B cell (primary cell): ENCODE measurements around the gene NCOR1. TPM values are rescaled to one million over a fixed set of nuclear protein-coding genes. Genes with fewer than 3 reads are reported as not detected.

ENCODE experiments used
- ATAC-seq: fragments of 200-7000 bp; cut with Tn5 transposase; one replicate; pipeline ENCODE4 v1.10.0; 2021; ENCODE audit warnings: low read depth, mild to moderate bottlenecking, moderate number of reproducible peaks, moderate library complexity
- CTCF ChIA-PET: fragments of 350-600 bp; sonication (Branson Sonifier 250); formaldehyde crosslinking; loops from one replicate; lab custom pipeline; 2021; ENCODE audit warnings: antibody characterized with exemption, inconsistent platforms; lab: Charles Lee
- POLR2A ChIA-PET: fragments of 350-600 bp; sonication (Branson Sonifier 250); formaldehyde crosslinking; loops from one replicate; lab custom pipeline; 2021; ENCODE audit warnings: antibody characterized with exemption; lab: Charles Lee
- DNase-seq: peaks from one replicate; pipeline ENCODE4 v3.0.0; 2013
- H2AFZ ChIP-seq: 2 replicates; pipeline ENCODE4 v1.6.1; 2012; ENCODE audit warnings: mild to moderate bottlenecking, low read depth, low read length; ENCODE audit not compliant: insufficient read depth, poor library complexity, severe bottlenecking
- H3K27ac ChIP-seq, 2 donors: 1 replicate in 1 of 2; 2 replicates in 1 of 2; pipeline ENCODE4 v1.5.1; 2012 to 2013; ENCODE audit warnings: low read length in 2 of 2, mild to moderate bottlenecking in 2 of 2, moderate library complexity in 1 of 2
- H3K27me3 ChIP-seq, 4 experiments: fragments of 200-600 bp in 1 of 4; sonication (generic) in 1 of 4; replicated peaks in 1 of 4; 1 replicate in 2 of 4; 2 replicates in 2 of 4; pipeline versions ENCODE4 v1.6.1 to v1.7.0; 2013 to 2016; ENCODE audit warnings: low read length in 3 of 4, mild to moderate bottlenecking in 2 of 4, mixed read lengths in 1 of 4, moderate library complexity in 1 of 4; ENCODE audit not compliant: insufficient read depth in 4 of 4, control insufficient read depth in 3 of 4; ENCODE audit errors: control extremely low read depth in 1 of 4
- H3K36me3 ChIP-seq, 2 experiments: replicated peaks in 1 of 2; 1 replicate in 1 of 2; 2 replicates in 1 of 2; pipeline versions ENCODE4 v1.6.1 to v1.7.1; 2013; ENCODE audit warnings: low read length in 1 of 2; ENCODE audit not compliant: insufficient read depth in 2 of 2, control insufficient read depth in 1 of 2; ENCODE audit errors: control extremely low read depth in 1 of 2, extremely low read depth in 1 of 2
- H3K4me1 ChIP-seq, 2 donors: fragments of 200-600 bp in 1 of 2; sonication (generic) in 1 of 2; 1 replicate in 1 of 2; 2 replicates in 1 of 2; pipeline versions ENCODE4 v1.5.1 to v1.6.1; 2013 to 2017; ENCODE audit warnings: low read length in 2 of 2; ENCODE audit not compliant: control insufficient read depth in 2 of 2, insufficient read depth in 2 of 2
- H3K4me2 ChIP-seq: replicated peaks from 2 replicates; pipeline ENCODE3; 2012; ENCODE audit warnings: mild to moderate bottlenecking, low read depth, low read length; ENCODE audit not compliant: poor library complexity, severe bottlenecking
- H3K4me3 ChIP-seq, 5 experiments: fragments of 200-600 bp in 1 of 5; sonication (generic) in 1 of 5; 1 replicate in 3 of 5; 2 replicates in 2 of 5; pipeline versions ENCODE4 v1.5.1 to v1.7.0; 2011 to 2016; ENCODE audit warnings: low read length in 4 of 5, mild to moderate bottlenecking in 4 of 5, low read depth in 2 of 5, control low read depth in 1 of 5, moderate library complexity in 1 of 5; ENCODE audit not compliant: insufficient read depth in 1 of 5; ENCODE audit errors: control extremely low read depth in 1 of 5, extremely low read depth in 1 of 5
- H3K79me2 ChIP-seq: fragments of 200-600 bp; sonication (generic); one replicate; pipeline ENCODE4 v1.6.0; 2016; ENCODE audit warnings: low read length; ENCODE audit not compliant: control insufficient read depth, insufficient read depth
- H3K9ac ChIP-seq: fragments of 200-600 bp; sonication (generic); 2 replicates; pipeline ENCODE4 v1.6.1; 2017; ENCODE audit warnings: mild to moderate bottlenecking, low read length, moderate library complexity
- H3K9me3 ChIP-seq, 3 donors: one replicate each; pipeline versions ENCODE4 v1.6.1 to v1.7.1; 2013; ENCODE audit warnings: low read length in 2 of 3; ENCODE audit not compliant: control insufficient read depth in 2 of 3, insufficient read depth in 1 of 3; ENCODE audit errors: control extremely low read depth in 1 of 3
- H4K20me1 ChIP-seq: 2 replicates; pipeline ENCODE4 v1.6.0; 2012; ENCODE audit warnings: mild to moderate bottlenecking, low read length; ENCODE audit not compliant: insufficient read depth, control insufficient read depth, poor library complexity, severe bottlenecking
- H3K27ac Mint-ChIP-seq: one replicate; pipeline ENCODE4 v1.8.0; 2021; ENCODE audit warnings: mixed read lengths
- H3K27me3 Mint-ChIP-seq: one replicate; pipeline ENCODE4 v1.8.0; 2021; ENCODE audit warnings: mixed read lengths
- H3K4me1 Mint-ChIP-seq: one replicate; pipeline ENCODE4 v1.8.0; 2021; ENCODE audit warnings: mixed read lengths
- H3K4me3 Mint-ChIP-seq: one replicate; pipeline ENCODE4 v1.8.0; 2021; ENCODE audit warnings: mixed read lengths
- H3K9me3 Mint-ChIP-seq: one replicate; pipeline ENCODE4 v1.8.0; 2022; ENCODE audit warnings: mixed read lengths; ENCODE audit not compliant: insufficient read depth
- EZH2 ChIP-seq: IDR thresholded peaks from 2 replicates; pipeline ENCODE4 v1.6.1; 2012; ENCODE audit warnings: borderline replicate concordance, low read depth, mild to moderate bottlenecking, moderate library complexity, low read length; ENCODE audit not compliant: insufficient read depth, poor library complexity, severe bottlenecking
- WGBS: methylation state at CpG from one replicate; pipeline ENCODE4 v1.1.5; 2013; ENCODE audit warnings: missing lambda C conversion rate; ENCODE audit not compliant: insufficient coverage; 5-methylcytosine and 5-hydroxymethylcytosine counted together
- intact Hi-C: fragments of 100-400 bp; cut with micrococcal nuclease; formaldehyde crosslinking; loops from one replicate; pipeline ENCODE4 v1.10.0; 2022
- polyA plus RNA-seq: library from polyadenylated mRNA; depleted of rRNA; stranded (reverse); fragments of >200 nt; gene quantifications from 2 replicates; pipeline ENCODE4 v1.2.3, GENCODE V29; 2012
- total RNA-seq, 2 donors: library from RNA; stranded (reverse); fragments of 120-200 nt in 1 of 2; gene quantifications; 1 replicate in 1 of 2; 2 replicates in 1 of 2; pipeline versions ENCODE4 v1.2.3 to v1.2.4, GENCODE V29; 2013 to 2022
- TF ChIP-seq, protein P1 (sequence below): fragments of 200-600 bp; IDR thresholded peaks from one replicate; pipeline ENCODE4 v1.8.0; 2022; ENCODE audit warnings: antibody characterized with exemption, mild to moderate bottlenecking

The NCOR1 gene
- total and polyA plus RNA-seq, 2 donors (not counting 1 experiment from before 2014, with no cell fraction given), result 46.3 to 217 TPM

GRCh38 chr17:16122697-16123434, 92.5 kb downstream of the NCOR1 start:
- intact Hi-C loops, result no loop called here
- DNase-seq (no peak), ATAC-seq (no peak)
- H3K27ac Mint-ChIP-seq, result no peak overlapping the region
- ChIA-PET POLR2A (no interaction called here), CTCF (no interaction called here)
- Histone ChIP-seq H3K4me1 (no peaks in the 10 kb centered on the region), H3K9ac (no peak overlapping the region), H3K27ac (no peak overlapping the region), H3K27me3 (no peaks in the 10 kb centered on the region), H3K79me2 (peaks cover 3% of the 10 kb centered on the region), H3K4me2 (no peak overlapping the region), H4K20me1 (no peaks in the 10 kb centered on the region), H3K9me3 (no peaks in the 10 kb centered on the region), H2AFZ (no peak overlapping the region), H3K4me3 (no peak overlapping the region), H3K36me3 (peaks cover 0 to 71% of the 10 kb centered on the region in 2 experiments)
- TF ChIP-seq, protein P1, sequence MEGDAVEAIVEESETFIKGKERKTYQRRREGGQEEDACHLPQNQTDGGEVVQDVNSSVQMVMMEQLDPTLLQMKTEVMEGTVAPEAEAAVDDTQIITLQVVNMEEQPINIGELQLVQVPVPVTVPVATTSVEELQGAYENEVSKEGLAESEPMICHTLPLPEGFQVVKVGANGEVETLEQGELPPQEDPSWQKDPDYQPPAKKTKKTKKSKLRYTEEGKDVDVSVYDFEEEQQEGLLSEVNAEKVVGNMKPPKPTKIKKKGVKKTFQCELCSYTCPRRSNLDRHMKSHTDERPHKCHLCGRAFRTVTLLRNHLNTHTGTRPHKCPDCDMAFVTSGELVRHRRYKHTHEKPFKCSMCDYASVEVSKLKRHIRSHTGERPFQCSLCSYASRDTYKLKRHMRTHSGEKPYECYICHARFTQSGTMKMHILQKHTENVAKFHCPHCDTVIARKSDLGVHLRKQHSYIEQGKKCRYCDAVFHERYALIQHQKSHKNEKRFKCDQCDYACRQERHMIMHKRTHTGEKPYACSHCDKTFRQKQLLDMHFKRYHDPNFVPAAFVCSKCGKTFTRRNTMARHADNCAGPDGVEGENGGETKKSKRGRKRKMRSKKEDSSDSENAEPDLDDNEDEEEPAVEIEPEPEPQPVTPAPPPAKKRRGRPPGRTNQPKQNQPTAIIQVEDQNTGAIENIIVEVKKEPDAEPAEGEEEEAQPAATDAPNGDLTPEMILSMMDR, result no peak
- no peak for TF ChIP-seq EZH2
- WGBS, result 98% methylated on average over 8 of the region's 8 CpGs
- H3K4me1 Mint-ChIP-seq, result no peaks in the 10 kb centered on the region
- no peaks in the 10 kb centered on the region for H3K27me3 Mint-ChIP-seq
- no peaks in the 10 kb centered on the region for H3K9me3 Mint-ChIP-seq
- H3K4me3 Mint-ChIP-seq, result no peak overlapping the region

DNA sequence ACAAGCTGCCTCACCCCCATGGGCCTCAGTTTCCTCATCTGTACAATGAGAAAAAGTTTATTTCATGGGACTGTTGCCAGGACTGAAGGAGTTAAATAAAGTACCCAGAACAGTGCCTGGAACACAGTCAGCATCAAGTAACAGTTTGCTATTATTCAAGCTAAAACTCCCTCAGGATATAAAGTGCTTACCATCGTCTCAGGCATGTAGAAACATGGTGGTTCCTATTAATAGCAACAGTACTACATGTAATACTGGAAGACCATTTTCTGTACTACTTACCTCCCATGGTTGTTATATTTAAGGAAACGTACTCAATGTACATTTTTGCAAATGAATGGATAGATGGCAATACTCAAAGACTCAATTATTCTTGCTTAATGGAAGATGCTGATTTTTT, 93.4 kb downstream of the NCOR1 start:
- Mint-ChIP-seq H3K9me3 (no peaks in the 10 kb centered on the region), H3K27ac (no peak overlapping the region), H3K27me3 (no peaks in the 10 kb centered on the region), H3K4me3 (no peak overlapping the region), H3K4me1 (no peaks in the 10 kb centered on the region)
- Histone ChIP-seq H2AFZ (no peak overlapping the region), H3K27ac (no peak overlapping the region), H4K20me1 (no peaks in the 10 kb centered on the region), H3K27me3 (no peaks in the 10 kb centered on the region), H3K9me3 (no peaks in the 10 kb centered on the region), H3K9ac (no peak overlapping the region), H3K4me3 (no peak overlapping the region), H3K4me2 (no peak overlapping the region), H3K4me1 (no peaks in the 10 kb centered on the region), H3K36me3 (peaks cover 2 to 77% of the 10 kb centered on the region in 2 experiments), H3K79me2 (peaks cover 3% of the 10 kb centered on the region)
- DNase-seq (no peak), ATAC-seq (no peak)
- intact Hi-C loops, result no loop called here
- TF ChIP-seq, protein P1, result no peak
- TF ChIP-seq EZH2, result no peak
- CTCF ChIA-PET, result no interaction called here
- POLR2A ChIA-PET, result no interaction called here
- no CpG with 5 or more reads among the region's 2 CpGs for WGBS
